ENCODE results near the gene NDUFB2. TPM values are rescaled to one million over a fixed set of nuclear protein-coding genes. Genes with fewer than 3 reads are reported as not detected.

Gene NDUFB2
- total and polyA plus RNA-seq, 9 of the 15 experiments (the other 6 are each of a cell fraction or from before 2014, with no cell fraction given): 220 to 2,075 (median 320) TPM

DNA sequence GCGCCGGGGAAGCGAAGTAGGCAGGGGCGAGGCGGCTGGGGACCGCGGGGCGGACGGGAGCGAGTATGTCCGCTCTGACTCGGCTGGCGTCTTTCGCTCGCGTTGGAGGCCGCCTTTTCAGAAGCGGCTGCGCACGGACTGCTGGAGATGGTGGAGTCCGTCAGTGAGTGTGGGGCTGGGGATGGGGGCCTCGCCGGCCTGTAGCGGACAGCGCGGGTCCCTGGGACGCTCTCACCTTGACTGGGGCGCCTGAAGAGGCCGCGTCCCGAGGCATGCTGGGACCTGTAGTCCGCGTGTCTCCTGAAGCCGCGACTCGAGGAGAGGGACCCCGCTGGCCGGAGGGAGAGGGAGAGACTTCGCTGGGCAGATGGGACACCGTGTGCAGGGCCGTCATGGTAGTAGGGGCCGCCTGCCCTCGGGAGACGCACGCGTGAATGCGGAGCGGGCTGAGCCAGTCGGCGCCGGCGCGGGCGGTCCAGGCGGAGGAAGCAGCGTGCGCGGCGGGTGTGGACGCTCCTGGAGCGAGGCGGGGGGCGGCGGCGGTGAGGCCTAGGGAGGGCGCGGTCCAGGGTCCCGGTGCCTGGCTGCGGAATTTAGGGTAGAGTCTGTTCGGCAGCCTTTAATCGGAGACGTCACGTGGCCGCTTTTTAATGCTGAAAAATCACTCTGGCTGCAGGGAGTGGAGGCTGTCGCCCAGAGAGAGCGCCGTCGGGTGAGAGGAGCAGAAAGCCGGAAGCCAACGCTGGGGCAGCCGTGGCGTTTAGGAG, at the start of gene NDUFB2 (continued):
- TF ChIP-seq, protein P1, sequence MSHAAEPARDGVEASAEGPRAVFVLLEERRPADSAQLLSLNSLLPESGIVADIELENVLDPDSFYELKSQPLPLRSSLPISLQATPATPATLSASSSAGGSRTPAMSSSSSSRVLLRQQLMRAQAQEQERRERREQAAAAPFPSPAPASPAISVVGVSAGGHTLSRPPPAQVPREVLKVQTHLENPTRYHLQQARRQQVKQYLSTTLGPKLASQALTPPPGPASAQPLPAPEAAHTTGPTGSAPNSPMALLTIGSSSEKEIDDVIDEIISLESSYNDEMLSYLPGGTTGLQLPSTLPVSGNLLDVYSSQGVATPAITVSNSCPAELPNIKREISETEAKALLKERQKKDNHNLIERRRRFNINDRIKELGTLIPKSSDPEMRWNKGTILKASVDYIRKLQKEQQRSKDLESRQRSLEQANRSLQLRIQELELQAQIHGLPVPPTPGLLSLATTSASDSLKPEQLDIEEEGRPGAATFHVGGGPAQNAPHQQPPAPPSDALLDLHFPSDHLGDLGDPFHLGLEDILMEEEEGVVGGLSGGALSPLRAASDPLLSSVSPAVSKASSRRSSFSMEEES (CRISPR knock-in tag; IDR thresholded peaks at IDR 0.05): peak; percentile 18; the same call in 1 of the 2 replicates
- TF ChIP-seq KLF1 (tag; IDR thresholded peaks at IDR 0.05) (peak; percentile 57; the same call in 1 of the 2 replicates), ZNF197 (CRISPR knock-in tag; IDR thresholded peaks at IDR 0.05; ENCODE audit: low read depth) (no peak), ZNF408 (CRISPR knock-in tag; IDR thresholded peaks at IDR 0.05; ENCODE audit: low read depth) (no peak), ZNF263 (CRISPR knock-in tag; IDR thresholded peaks at IDR 0.05; ENCODE audit: borderline replicate concordance) (peak; percentile 74; the same call in 1 of the 2 replicates), TBP (optimal IDR thresholded peaks at IDR 0.05; ENCODE audit: low read depth, low read length) (peak; percentile 38), GABPA (tag; conservative IDR thresholded peaks at IDR 0.05; ENCODE audit: low read depth) (peak; percentile 79), KDM4B (IDR thresholded peaks at IDR 0.05; ENCODE audit: borderline replicate concordance in 2 of 2, low read depth in 1 of 2) (peak in 1 of 2 experiments; percentile 81; a peak in 2 of 4 replicates), THRAP3 (IDR thresholded peaks at IDR 0.05; ENCODE audit: borderline replicate concordance) (no peak)
- TF ChIP-seq, protein P2, sequence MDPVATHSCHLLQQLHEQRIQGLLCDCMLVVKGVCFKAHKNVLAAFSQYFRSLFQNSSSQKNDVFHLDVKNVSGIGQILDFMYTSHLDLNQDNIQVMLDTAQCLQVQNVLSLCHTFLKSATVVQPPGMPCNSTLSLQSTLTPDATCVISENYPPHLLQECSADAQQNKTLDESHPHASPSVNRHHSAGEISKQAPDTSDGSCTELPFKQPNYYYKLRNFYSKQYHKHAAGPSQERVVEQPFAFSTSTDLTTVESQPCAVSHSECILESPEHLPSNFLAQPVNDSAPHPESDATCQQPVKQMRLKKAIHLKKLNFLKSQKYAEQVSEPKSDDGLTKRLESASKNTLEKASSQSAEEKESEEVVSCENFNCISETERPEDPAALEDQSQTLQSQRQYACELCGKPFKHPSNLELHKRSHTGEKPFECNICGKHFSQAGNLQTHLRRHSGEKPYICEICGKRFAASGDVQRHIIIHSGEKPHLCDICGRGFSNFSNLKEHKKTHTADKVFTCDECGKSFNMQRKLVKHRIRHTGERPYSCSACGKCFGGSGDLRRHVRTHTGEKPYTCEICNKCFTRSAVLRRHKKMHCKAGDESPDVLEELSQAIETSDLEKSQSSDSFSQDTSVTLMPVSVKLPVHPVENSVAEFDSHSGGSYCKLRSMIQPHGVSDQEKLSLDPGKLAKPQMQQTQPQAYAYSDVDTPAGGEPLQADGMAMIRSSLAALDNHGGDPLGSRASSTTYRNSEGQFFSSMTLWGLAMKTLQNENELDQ (CRISPR knock-in tag; IDR thresholded peaks at IDR 0.05; ENCODE audit: borderline replicate concordance): peak; percentile 98
- TF ChIP-seq, protein P3, sequence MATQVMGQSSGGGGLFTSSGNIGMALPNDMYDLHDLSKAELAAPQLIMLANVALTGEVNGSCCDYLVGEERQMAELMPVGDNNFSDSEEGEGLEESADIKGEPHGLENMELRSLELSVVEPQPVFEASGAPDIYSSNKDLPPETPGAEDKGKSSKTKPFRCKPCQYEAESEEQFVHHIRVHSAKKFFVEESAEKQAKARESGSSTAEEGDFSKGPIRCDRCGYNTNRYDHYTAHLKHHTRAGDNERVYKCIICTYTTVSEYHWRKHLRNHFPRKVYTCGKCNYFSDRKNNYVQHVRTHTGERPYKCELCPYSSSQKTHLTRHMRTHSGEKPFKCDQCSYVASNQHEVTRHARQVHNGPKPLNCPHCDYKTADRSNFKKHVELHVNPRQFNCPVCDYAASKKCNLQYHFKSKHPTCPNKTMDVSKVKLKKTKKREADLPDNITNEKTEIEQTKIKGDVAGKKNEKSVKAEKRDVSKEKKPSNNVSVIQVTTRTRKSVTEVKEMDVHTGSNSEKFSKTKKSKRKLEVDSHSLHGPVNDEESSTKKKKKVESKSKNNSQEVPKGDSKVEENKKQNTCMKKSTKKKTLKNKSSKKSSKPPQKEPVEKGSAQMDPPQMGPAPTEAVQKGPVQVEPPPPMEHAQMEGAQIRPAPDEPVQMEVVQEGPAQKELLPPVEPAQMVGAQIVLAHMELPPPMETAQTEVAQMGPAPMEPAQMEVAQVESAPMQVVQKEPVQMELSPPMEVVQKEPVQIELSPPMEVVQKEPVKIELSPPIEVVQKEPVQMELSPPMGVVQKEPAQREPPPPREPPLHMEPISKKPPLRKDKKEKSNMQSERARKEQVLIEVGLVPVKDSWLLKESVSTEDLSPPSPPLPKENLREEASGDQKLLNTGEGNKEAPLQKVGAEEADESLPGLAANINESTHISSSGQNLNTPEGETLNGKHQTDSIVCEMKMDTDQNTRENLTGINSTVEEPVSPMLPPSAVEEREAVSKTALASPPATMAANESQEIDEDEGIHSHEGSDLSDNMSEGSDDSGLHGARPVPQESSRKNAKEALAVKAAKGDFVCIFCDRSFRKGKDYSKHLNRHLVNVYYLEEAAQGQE (IDR thresholded peaks at IDR 0.05; ENCODE audit: borderline replicate concordance): peak; percentile 96
- TF ChIP-seq, protein P3 (CRISPR knock-in tag; IDR thresholded peaks at IDR 0.05; ENCODE audit: low read depth): peak; percentile 69

All from K562 (cell line).